Activated naive CD4-positive, alpha-beta T cell treated with anti-CD3 and anti-CD28 coated beads, Interleukin-2, amount 50 U/mL, for 24 hours (primary cell): ENCODE measurements around the gene ZNF423.

ENCODE experiments used
- H3K27ac Mint-ChIP-seq: one replicate; pipeline ENCODE4 v1.8.0; 2021; ENCODE audit warnings: mild to moderate bottlenecking, mixed read lengths
- H3K27me3 Mint-ChIP-seq: one replicate; pipeline ENCODE4 v1.8.0; 2021; ENCODE audit warnings: mixed read lengths
- H3K36me3 Mint-ChIP-seq: one replicate; pipeline ENCODE4 v1.8.0; 2021; ENCODE audit warnings: mixed read lengths
- H3K4me1 Mint-ChIP-seq: one replicate; pipeline ENCODE4 v1.8.0; 2021; ENCODE audit warnings: mixed read lengths
- H3K4me3 Mint-ChIP-seq: one replicate; pipeline ENCODE4 v1.8.0; 2021; ENCODE audit warnings: mild to moderate bottlenecking, mixed read lengths
- H3K9me3 Mint-ChIP-seq: one replicate; pipeline ENCODE4 v1.8.0; 2021; ENCODE audit warnings: mixed read lengths

Gene ZNF423

GRCh38 chr16:49502136-49502881 is 353.6 kb downstream of the ZNF423 start:
- H3K36me3 Mint-ChIP-seq = no peaks in the 10 kb centered on the region
- H3K27me3 Mint-ChIP-seq = no peaks in the 10 kb centered on the region
- H3K9me3 Mint-ChIP-seq = no peaks in the 10 kb centered on the region
- no peak overlapping the region for H3K4me3 Mint-ChIP-seq
- no peak overlapping the region for H3K27ac Mint-ChIP-seq
- H3K4me1 Mint-ChIP-seq = no peaks in the 10 kb centered on the region

- Mint-ChIP-seq H3K36me3 (no peaks in the 10 kb centered on the region), H3K4me3 (no peak overlapping the region), H3K9me3 (no peaks in the 10 kb centered on the region), H3K27ac (no peak overlapping the region), H3K4me1 (no peaks in the 10 kb centered on the region), H3K27me3 (no peaks in the 10 kb centered on the region)
These were observed 355.9 kb downstream of the ZNF423 start for GRCh38 chr16:49499869-49500610.

GRCh38 chr16:49499414-49499785 is 356.5 kb downstream of the ZNF423 start:
- Mint-ChIP-seq H3K36me3 (no peaks in the 10 kb centered on the region), H3K27ac (no peak overlapping the region), H3K9me3 (no peaks in the 10 kb centered on the region), H3K27me3 (no peaks in the 10 kb centered on the region), H3K4me1 (no peaks in the 10 kb centered on the region), H3K4me3 (no peak overlapping the region)

GRCh38 chr16:49498666-49499413 is 357.1 kb downstream of the ZNF423 start:
- Mint-ChIP-seq H3K4me3 (no peak overlapping the region), H3K36me3 (no peaks in the 10 kb centered on the region), H3K27ac (no peak overlapping the region), H3K4me1 (no peaks in the 10 kb centered on the region), H3K9me3 (no peaks in the 10 kb centered on the region), H3K27me3 (no peaks in the 10 kb centered on the region)

- H3K4me3 Mint-ChIP-seq = no peak overlapping the region
- no peaks in the 10 kb centered on the region for H3K9me3 Mint-ChIP-seq
- H3K27me3 Mint-ChIP-seq = no peaks in the 10 kb centered on the region
- H3K36me3 Mint-ChIP-seq = no peaks in the 10 kb centered on the region
- no peak overlapping the region for H3K27ac Mint-ChIP-seq
- peaks cover 3% of the 10 kb centered on the region for H3K4me1 Mint-ChIP-seq
These were observed 357.6 kb downstream of the ZNF423 start for GRCh38 chr16:49498264-49498663.

- H3K36me3 Mint-ChIP-seq = no peaks in the 10 kb centered on the region
- H3K27me3 Mint-ChIP-seq = no peaks in the 10 kb centered on the region
- H3K4me3 Mint-ChIP-seq = no peak overlapping the region
- H3K4me1 Mint-ChIP-seq = peaks cover 5% of the 10 kb centered on the region
- H3K9me3 Mint-ChIP-seq = no peaks in the 10 kb centered on the region
- H3K27ac Mint-ChIP-seq = no peak overlapping the region
These were observed 358.4 kb downstream of the ZNF423 start for GRCh38 chr16:49497466-49497865.

- Mint-ChIP-seq H3K36me3 (no peaks in the 10 kb centered on the region), H3K4me3 (no peak overlapping the region), H3K27me3 (no peaks in the 10 kb centered on the region), H3K27ac (no peak overlapping the region), H3K9me3 (no peaks in the 10 kb centered on the region), H3K4me1 (peaks cover 5% of the 10 kb centered on the region)
These were observed 359.3 kb downstream of the ZNF423 start for GRCh38 chr16:49496656-49497055.

- Mint-ChIP-seq H3K36me3 (no peaks in the 10 kb centered on the region), H3K27me3 (no peaks in the 10 kb centered on the region), H3K9me3 (no peaks in the 10 kb centered on the region), H3K4me3 (no peak overlapping the region), H3K27ac (no peak overlapping the region), H3K4me1 (peaks cover 5% of the 10 kb centered on the region)
These were observed 360.1 kb downstream of the ZNF423 start for GRCh38 chr16:49495596-49496355.

- Mint-ChIP-seq H3K9me3 (no peaks in the 10 kb centered on the region), H3K36me3 (no peaks in the 10 kb centered on the region), H3K27me3 (no peaks in the 10 kb centered on the region), H3K4me1 (peaks cover 7% of the 10 kb centered on the region), H3K4me3 (no peak overlapping the region), H3K27ac (no peak overlapping the region)
These were observed 360.9 kb downstream of the ZNF423 start for GRCh38 chr16:49494891-49495566.

- H3K9me3 Mint-ChIP-seq = no peaks in the 10 kb centered on the region
- H3K36me3 Mint-ChIP-seq = no peaks in the 10 kb centered on the region
- no peaks in the 10 kb centered on the region for H3K27me3 Mint-ChIP-seq
- peaks cover 11% of the 10 kb centered on the region for H3K4me1 Mint-ChIP-seq
- H3K27ac Mint-ChIP-seq = no peak overlapping the region
- H3K4me3 Mint-ChIP-seq = no peak overlapping the region
These were observed 361.4 kb downstream of the ZNF423 start for GRCh38 chr16:49494474-49494873.

GRCh38 chr16:49493836-49494235 is 362.1 kb downstream of the ZNF423 start:
- no peak overlapping the region for H3K27ac Mint-ChIP-seq
- H3K27me3 Mint-ChIP-seq = no peaks in the 10 kb centered on the region
- peaks cover 12% of the 10 kb centered on the region for H3K4me1 Mint-ChIP-seq
- H3K9me3 Mint-ChIP-seq = no peaks in the 10 kb centered on the region
- no peak overlapping the region for H3K4me3 Mint-ChIP-seq
- H3K36me3 Mint-ChIP-seq = no peaks in the 10 kb centered on the region

- Mint-ChIP-seq H3K27me3 (no peaks in the 10 kb centered on the region), H3K4me1 (peaks cover 12% of the 10 kb centered on the region), H3K9me3 (no peaks in the 10 kb centered on the region), H3K4me3 (no peak overlapping the region), H3K36me3 (no peaks in the 10 kb centered on the region), H3K27ac (no peak overlapping the region)
These were observed 362.9 kb downstream of the ZNF423 start for GRCh38 chr16:49492896-49493626.

- Mint-ChIP-seq H3K36me3 (no peaks in the 10 kb centered on the region), H3K27ac (no peak overlapping the region), H3K4me1 (peaks cover 12% of the 10 kb centered on the region), H3K4me3 (no peak overlapping the region), H3K27me3 (no peaks in the 10 kb centered on the region), H3K9me3 (no peaks in the 10 kb centered on the region)
These were observed 363.8 kb downstream of the ZNF423 start for GRCh38 chr16:49491771-49492761.
